AG04450 (cell line): ENCODE data around the gene UPF2. TPM values are rescaled to one million over a fixed set of nuclear protein-coding genes. Genes with fewer than 3 reads are reported as not detected.

ENCODE experiments used
- CTCF ChIA-PET: fragments of 300-600, 350-600 bp; formaldehyde crosslinking; extraction: SDS; loops from one replicate; lab custom pipeline; 2022; ENCODE audit warnings: antibody characterized with exemption, inconsistent platforms; lab: Charles Lee
- POLR2A ChIA-PET: fragments of 350-600 bp; formaldehyde crosslinking; extraction: SDS; loops from one replicate; lab custom pipeline; 2021; ENCODE audit warnings: antibody characterized with exemption, inconsistent platforms; lab: Yijun Ruan, JAX
- DNase-seq: peaks from one replicate; pipeline ENCODE4 v3.0.0-alpha.2; 2011; ENCODE audit warnings: low read depth, low spot score
- H3K27ac ChIP-seq: one replicate; pipeline ENCODE4 v1.5.1; 2012; ENCODE audit warnings: low read depth, low read length, control low read depth
- H3K27me3 ChIP-seq: one replicate; pipeline ENCODE4 v1.6.0; 2012; ENCODE audit warnings: low read length; ENCODE audit not compliant: control insufficient read depth, insufficient read depth
- H3K4me3 ChIP-seq: 2 replicates; pipeline ENCODE4 v1.5.1; 2011; ENCODE audit warnings: mild to moderate bottlenecking, low read depth, low read length, control low read depth
- H3K9me3 ChIP-seq: 2 replicates; pipeline ENCODE4 v1.5.1; 2012; ENCODE audit warnings: low read length; ENCODE audit not compliant: control insufficient read depth, insufficient read depth
- CTCF ChIP-seq: IDR thresholded peaks from 2 replicates; pipeline ENCODE4 v1.5.1; 2011; ENCODE audit warnings: low read depth, low read length, control low read depth, inconsistent platforms
- polyA plus RNA-seq: library from polyadenylated mRNA; depleted of rRNA; stranded (reverse); fragments of >200 nt; gene quantifications from 2 replicates; pipeline ENCODE4 v1.2.3, GENCODE V29; 2011

The UPF2 gene
- polyA plus RNA-seq, 1 experiment, result 18.4 TPM

- ChIA-PET POLR2A (no interaction called here), CTCF (no interaction called here)
- no peak overlapping the region for H3K27ac ChIP-seq
Measured at GRCh38 chr10:12045596-12045995, 3.0 kb upstream of the UPF2 start.

GRCh38 chr10:12042409-12042796, 206 bp downstream of the UPF2 start:
- POLR2A ChIA-PET, result interaction anchor here (0.5 to 1.9 kb wide), 4 partner anchors 11 to 153 kb away, joined by 3 to 15 read pairs (median 6); partner anchors contain the start of genes CDC123, DHTKD1 and NUDT5
- no peak for DNase-seq
- Histone ChIP-seq H3K9me3 (peaks cover 8% of the 10 kb centered on the region), H3K4me3 (peak overlapping the region; percentile 95), H3K27me3 (no peaks in the 10 kb centered on the region), H3K27ac (peak overlapping the region; percentile 99)
- no peak for TF ChIP-seq CTCF
- CTCF ChIA-PET, result interaction anchor here (1.2 kb wide), 2 partner anchors 27 to 56 kb away, joined by 3 to 5 read pairs; no protein-coding TSS in a partner anchor

More at GRCh38 chr10:12045596-12045995, 3.0 kb upstream of the UPF2 start:
- no peak for DNase-seq
- TF ChIP-seq CTCF, result no peak
- no peak overlapping the region for H3K4me3 ChIP-seq
- H3K27me3 ChIP-seq, result no peaks in the 10 kb centered on the region
- H3K9me3 ChIP-seq, result peaks cover 8% of the 10 kb centered on the region

- POLR2A ChIA-PET, result interaction anchor here (0.5 to 1.9 kb wide), 4 partner anchors 11 to 154 kb away, joined by 3 to 15 read pairs (median 6); partner anchors contain the start of genes CDC123, DHTKD1 and NUDT5
- Histone ChIP-seq H3K4me3 (peak overlapping the region; percentile 95), H3K27me3 (no peaks in the 10 kb centered on the region), H3K9me3 (peaks cover 8% of the 10 kb centered on the region), H3K27ac (peak overlapping the region; percentile 99)
- DNase-seq, result no peak
- no peak for TF ChIP-seq CTCF
- CTCF ChIA-PET, result interaction anchor here (0.9 to 1.2 kb wide), 3 partner anchors 15 to 56 kb away, joined by 3 to 7 read pairs (median 3); no protein-coding TSS in a partner anchor
Measured at GRCh38 chr10:12041766-12042408, 722 bp downstream of the UPF2 start.

GRCh38 chr10:12036073-12036655, 6.4 kb downstream of the UPF2 start:
- Histone ChIP-seq H3K27me3 (no peaks in the 10 kb centered on the region), H3K9me3 (no peaks in the 10 kb centered on the region), H3K27ac (no peak overlapping the region), H3K4me3 (no peak overlapping the region)
- ChIA-PET POLR2A (no interaction called here), CTCF (interaction anchor here (1.4 kb wide), 1 partner anchor 50 kb away, joined by 4 read pairs; no protein-coding TSS in a partner anchor)
- no peak for TF ChIP-seq CTCF
- DNase-seq, result no peak

GRCh38 chr10:12031404-12031803, 11.2 kb downstream of the UPF2 start:
- no peak for DNase-seq
- TF ChIP-seq CTCF, result no peak
- Histone ChIP-seq H3K4me3 (no peak overlapping the region), H3K27ac (no peak overlapping the region), H3K9me3 (no peaks in the 10 kb centered on the region), H3K27me3 (no peaks in the 10 kb centered on the region)
- CTCF ChIA-PET, result no interaction called here
- POLR2A ChIA-PET, result interaction anchor here (0.7 to 1.0 kb wide), 2 partner anchors 11 to 22 kb away, joined by 3 to 6 read pairs; partner anchors contain the start of gene UPF2
